IPS-15b (cell line): Measurements from ENCODE around the gene LIME1.
"Not testable (repeated sequence)": the region's sequence is repeated elsewhere in the genome, so short reads cannot be mapped to it uniquely, and the experiment has no call there.

ENCODE experiments used
- H3K27me3 ChIP-seq: one replicate; pipeline ENCODE4 v1.6.1; 2013; ENCODE audit warnings: low read length; ENCODE audit not compliant: control insufficient read depth, insufficient read depth
- H3K36me3 ChIP-seq: one replicate; pipeline ENCODE4 v1.6.1; 2013; ENCODE audit warnings: low read length; ENCODE audit not compliant: control insufficient read depth, insufficient read depth
- H3K4me1 ChIP-seq: one replicate; pipeline ENCODE4 v1.6.1; 2013; ENCODE audit warnings: mild to moderate bottlenecking, low read length; ENCODE audit not compliant: control insufficient read depth, insufficient read depth
- H3K4me3 ChIP-seq: one replicate; pipeline ENCODE4 v1.5.1; 2013; ENCODE audit warnings: low read depth, low read length
- H3K9ac ChIP-seq: one replicate; pipeline ENCODE4 v1.6.1; 2013; ENCODE audit warnings: low read depth, mild to moderate bottlenecking, low read length
- H3K9me3 ChIP-seq: one replicate; pipeline ENCODE4 v1.6.1; 2013; ENCODE audit warnings: mild to moderate bottlenecking, low read length; ENCODE audit not compliant: control insufficient read depth, insufficient read depth

The LIME1 gene

DNA sequence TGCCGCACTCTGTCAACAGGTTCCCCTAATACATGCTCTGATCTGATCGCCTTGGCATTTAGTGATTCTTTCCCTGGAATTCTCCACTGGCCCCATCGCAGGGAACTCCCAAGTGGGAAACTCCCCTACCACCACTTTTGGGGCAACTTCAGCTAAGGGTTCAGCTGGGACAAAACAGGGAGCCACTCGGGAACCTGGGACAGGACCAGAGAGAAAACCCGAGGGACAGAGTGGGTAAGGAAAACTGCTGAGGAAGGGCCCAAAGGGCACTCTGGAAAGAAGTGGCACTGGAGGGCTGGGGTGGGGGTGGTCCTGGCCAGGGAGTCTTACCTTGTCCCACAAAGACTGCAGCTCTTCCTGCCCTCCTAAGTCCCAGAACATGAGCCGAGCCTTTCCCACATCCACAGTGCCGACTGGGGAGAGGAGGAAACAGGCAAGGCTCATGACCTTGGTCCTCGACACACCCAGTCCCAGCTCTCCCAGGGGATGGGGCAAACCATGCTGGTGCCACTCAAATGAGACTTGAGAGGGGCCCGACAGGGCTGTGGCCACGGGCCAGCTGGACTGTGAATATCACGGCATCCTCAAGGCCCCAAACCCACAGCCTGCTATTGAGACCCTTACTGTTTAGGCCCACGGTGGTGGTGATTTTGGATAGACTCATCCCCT lies 30.3 kb upstream of the LIME1 start:
- H3K36me3 ChIP-seq = peaks cover 28% of the 10 kb centered on the region

DNA sequence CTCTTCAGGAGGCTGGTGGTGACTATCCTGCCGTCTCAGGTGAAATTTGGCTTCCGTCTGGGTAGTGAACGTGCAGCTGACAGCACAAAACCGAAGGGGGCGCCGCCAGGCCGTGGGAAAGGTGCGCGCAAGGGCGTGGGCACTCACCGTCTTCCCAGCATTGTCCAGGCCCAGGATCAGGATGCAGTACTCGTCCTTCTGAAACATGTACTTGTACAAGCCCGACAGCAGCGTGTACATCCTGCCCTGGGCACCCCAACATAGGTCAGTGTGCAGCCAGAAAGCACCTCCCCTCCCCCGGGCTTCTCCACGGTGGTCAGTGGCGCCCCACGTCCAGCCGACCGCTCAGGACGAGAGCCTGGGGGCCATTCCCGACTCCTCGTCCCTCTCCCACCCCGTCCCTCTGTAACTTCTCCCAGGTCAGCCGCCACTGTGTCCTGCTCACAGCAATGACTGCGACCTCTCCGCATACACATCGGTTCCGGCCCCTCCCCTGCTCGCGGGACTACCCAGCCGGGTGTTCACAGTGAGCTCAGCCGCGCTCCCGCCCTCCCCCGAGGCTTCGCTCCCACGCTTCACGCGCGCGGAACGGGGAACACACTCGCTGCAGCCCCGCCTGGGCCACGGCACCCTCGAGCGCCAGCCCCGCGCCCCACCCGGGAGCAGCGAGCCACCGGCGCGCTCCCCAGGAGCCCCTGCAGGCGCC lies 29.5 kb upstream of the LIME1 start:
- Histone ChIP-seq H3K4me1 (no peaks in the 10 kb centered on the region), H3K27me3 (no peaks in the 10 kb centered on the region), H3K9ac (peak overlapping the region; percentile 47), H3K36me3 (peaks cover 31% of the 10 kb centered on the region), H3K9me3 (no peaks in the 10 kb centered on the region), H3K4me3 (peak overlapping the region; percentile 89)

More for the DNA sequence above, 30.3 kb upstream of the LIME1 start:
- Histone ChIP-seq H3K4me1 (no peaks in the 10 kb centered on the region), H3K4me3 (peak overlapping the region; percentile 89), H3K9ac (no peak overlapping the region), H3K27me3 (no peaks in the 10 kb centered on the region), H3K9me3 (no peaks in the 10 kb centered on the region)

DNA sequence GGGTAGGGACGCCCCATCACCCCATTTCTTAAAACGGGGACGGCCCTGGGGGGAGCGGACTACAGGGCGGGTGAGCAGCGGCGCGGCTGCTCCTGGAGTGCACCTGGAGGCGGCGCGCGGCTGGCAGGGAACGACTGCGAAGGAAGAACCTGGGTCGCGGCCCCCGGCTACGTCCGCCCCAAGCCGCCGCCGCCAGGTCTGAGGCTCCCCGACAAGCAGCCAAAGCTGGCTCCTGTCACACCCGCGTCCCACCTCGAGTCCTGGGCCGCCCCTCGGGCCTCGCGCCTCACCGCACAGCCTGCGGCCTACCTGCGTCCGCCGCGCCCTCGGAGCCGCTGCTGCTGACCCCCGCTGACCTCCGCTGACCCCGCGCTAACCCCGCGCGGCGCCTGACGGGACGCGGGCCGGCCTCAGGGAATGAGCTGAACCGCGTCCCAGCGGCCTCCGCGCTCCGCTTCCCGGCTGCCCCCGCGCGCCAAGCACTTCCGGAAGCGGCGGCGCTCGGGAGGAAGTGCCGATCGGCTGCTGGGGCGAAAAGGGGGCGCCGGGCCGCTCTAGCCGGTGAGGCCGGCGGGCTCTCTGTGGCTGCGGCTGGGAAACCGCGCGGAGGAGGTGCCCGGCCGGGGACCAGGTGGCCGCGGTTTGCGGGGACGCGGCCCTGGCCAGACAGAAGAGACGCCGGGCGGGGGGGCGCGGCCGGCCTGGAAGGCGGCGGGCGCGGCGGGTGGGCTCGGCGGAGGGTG lies 28.7 kb upstream of the LIME1 start, which contains the start of the genes ARFRP1 and ZGPAT:
Gene ARFRP1, minus strand, starts transcription at position 419 of the 743 bp plus-strand sequence. CDS start 885 bp downstream, outside the sequence.
Gene ZGPAT, plus strand, starts transcription at position 482 of the 743 bp plus-strand sequence. CDS start 542 bp downstream, outside the sequence.
- Histone ChIP-seq H3K36me3 (peaks cover 31% of the 10 kb centered on the region), H3K9me3 (no peaks in the 10 kb centered on the region), H3K4me3 (peak within 1 kb of the TSS; percentile 89), H3K4me1 (no peaks in the 10 kb centered on the region), H3K27me3 (no peaks in the 10 kb centered on the region), H3K9ac (peak within 1 kb of the TSS; percentile 79)

DNA sequence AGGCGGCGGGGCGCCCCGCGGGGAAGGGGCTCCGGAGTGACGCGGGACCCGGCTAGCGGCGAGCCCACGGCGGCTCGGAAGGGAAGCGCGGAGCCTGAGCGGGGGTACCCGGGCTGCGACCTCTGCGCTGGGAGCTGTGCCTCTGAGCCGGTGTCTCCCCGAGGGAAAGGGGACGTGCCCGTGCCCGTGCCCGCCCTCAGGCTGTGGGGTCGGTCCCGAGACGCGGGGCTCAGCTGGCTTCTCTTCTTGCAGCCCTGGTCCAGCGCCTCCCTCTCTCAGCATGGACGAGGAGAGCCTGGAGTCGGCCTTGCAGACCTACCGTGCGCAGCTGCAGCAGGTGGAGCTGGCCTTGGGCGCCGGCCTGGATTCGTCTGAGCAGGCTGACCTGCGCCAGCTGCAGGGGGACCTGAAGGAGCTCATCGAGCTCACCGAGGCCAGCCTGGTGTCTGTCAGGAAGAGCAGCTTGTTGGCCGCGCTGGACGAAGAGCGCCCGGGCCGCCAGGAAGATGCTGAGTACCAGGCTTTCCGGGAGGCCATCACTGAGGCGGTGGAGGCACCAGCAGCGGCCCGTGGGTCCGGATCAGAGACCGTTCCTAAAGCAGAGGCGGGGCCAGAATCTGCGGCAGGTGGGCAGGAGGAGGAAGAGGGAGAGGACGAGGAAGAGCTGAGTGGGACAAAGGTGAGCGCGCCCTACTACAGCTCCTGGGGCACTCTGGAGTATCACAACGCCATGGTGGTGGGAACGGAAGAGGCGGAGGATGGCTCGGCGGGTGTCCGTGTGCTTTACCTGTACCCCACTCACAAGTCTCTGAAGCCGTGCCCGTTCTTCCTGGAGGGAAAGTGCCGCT lies 27.9 kb upstream of the LIME1 start:
- Histone ChIP-seq H3K4me3 (peak overlapping the region; percentile 89), H3K36me3 (peaks cover 31% of the 10 kb centered on the region), H3K9ac (peak overlapping the region; percentile 79), H3K9me3 (no peaks in the 10 kb centered on the region), H3K27me3 (no peaks in the 10 kb centered on the region), H3K4me1 (no peaks in the 10 kb centered on the region)

DNA sequence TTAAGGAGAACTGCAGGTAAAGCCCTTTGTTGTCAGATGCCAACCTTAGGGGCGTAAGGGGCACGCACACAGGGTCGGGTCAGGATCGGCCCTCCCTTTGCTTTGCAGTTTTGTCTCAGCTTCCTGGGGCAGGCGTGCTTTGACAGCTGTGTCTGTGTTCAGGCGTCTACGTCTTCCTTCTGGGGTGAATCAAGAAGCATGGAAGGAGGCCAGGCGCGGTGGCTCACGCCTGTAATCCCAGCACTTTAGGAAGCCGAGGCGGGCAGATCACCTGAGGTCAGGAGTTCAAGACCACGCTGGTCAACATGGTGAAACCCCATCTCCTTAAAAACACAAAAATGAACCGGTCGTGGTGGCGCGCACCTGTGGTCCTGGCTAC lies 27.3 kb upstream of the LIME1 start:
- peak overlapping the region; percentile 89 for H3K4me3 ChIP-seq
- no peak overlapping the region for H3K9ac ChIP-seq

DNA sequence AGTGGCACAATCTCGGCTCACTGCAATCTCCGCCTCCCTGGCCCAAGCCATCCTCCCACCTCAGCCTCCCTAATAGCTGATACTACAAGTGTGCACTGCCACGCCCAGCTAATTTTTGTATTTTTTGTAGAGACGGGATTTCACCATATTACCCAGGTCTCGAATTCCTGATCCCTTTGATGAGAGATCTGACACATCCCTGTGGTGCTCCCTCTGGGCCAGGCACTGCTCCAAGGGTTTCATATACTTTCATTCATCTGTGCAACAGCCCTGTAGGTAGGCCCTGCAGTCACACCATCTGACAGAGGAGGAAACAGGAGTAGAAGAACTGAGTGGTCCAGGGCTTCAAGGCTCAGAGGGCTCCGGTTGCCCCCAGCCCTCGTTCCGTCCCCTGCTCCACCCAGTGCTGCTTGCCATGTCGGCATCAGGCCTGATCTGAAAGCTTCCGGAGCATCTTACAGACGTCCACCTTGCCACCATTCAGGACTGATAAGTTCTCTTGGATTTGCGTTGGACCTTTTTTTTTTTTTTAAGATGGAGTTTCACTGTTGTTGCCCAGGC lies 25.3 kb upstream of the LIME1 start:
- Histone ChIP-seq H3K9me3 (no peaks in the 10 kb centered on the region), H3K36me3 (peaks cover 11% of the 10 kb centered on the region), H3K27me3 (no peaks in the 10 kb centered on the region), H3K4me3 (no peak overlapping the region), H3K9ac (no peak overlapping the region), H3K4me1 (no peaks in the 10 kb centered on the region)

More for the DNA sequence above, 27.3 kb upstream of the LIME1 start:
- Histone ChIP-seq H3K36me3 (peaks cover 30% of the 10 kb centered on the region), H3K9me3 (no peaks in the 10 kb centered on the region), H3K27me3 (no peaks in the 10 kb centered on the region), H3K4me1 (no peaks in the 10 kb centered on the region)

DNA sequence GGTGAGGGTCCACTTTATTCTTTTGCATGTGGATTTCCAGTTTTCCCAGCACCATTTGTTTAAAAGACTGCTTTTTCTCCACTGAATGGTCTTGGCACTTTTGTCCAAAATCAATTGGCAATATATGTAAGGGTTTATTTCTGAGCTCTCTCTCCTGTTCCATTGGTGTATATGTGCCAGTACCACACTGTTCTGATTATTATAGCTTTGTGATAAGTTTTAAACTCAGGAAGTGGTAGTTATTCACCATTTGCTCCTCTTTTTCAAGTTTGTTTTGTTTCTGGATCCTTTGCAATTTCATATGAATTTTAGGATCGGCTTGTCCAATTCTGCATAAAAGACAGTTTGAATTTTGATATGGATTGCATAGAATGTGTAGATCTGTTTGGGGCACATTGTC lies 24.3 kb upstream of the LIME1 start:
- no peak overlapping the region for H3K4me3 ChIP-seq
- no peaks in the 10 kb centered on the region for H3K9me3 ChIP-seq
- H3K27me3 ChIP-seq = no peaks in the 10 kb centered on the region
- no peak overlapping the region for H3K9ac ChIP-seq
- H3K4me1 ChIP-seq = no peaks in the 10 kb centered on the region
- H3K36me3 ChIP-seq = peaks cover 6% of the 10 kb centered on the region

DNA sequence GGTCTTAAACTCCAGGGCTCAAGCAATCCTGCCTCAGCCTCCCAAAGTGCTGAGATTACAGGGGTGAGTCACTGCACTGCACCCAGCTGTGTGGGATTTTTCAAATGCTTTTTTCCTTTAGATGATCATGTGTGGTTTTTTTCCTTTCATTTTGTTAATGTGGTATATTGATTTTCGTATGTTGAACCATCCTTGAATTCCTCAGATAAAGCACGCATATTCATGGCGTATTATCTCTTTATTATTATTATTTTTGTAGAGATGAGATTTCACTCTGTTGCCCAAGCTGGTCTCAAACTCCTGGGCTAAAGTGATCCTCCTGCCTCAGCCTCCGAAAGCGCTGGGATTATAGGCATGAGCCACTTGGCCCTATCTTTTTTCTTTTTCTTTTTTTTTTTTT lies 21.6 kb upstream of the LIME1 start:
- H3K4me1 ChIP-seq = no peaks in the 10 kb centered on the region
- no peak overlapping the region for H3K4me3 ChIP-seq
- H3K9me3 ChIP-seq = no peaks in the 10 kb centered on the region
- H3K9ac ChIP-seq = no peak overlapping the region
- H3K36me3 ChIP-seq = peaks cover 9% of the 10 kb centered on the region
- H3K27me3 ChIP-seq = no peaks in the 10 kb centered on the region

DNA sequence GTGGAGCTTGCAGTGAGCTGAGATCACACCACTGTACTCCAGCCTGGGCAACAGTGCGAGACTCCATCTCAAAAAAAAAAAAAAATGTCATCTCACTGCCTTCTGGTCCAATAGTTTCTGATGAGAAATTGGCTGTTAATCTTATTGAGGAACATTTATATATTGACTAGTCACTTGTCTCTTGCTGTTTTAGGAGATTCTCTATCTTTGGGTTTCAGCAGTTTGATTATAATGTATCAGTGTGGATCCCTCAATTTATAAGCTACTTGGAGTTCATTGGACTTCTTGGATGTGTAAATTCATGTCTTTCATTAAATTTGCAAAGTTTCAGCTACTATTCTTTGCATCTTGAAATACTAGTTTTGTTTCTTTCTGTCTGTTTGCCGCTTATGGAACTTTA lies 17.5 kb upstream of the LIME1 start:
- Histone ChIP-seq H3K36me3 (peaks cover 9% of the 10 kb centered on the region), H3K27me3 (no peaks in the 10 kb centered on the region), H3K9me3 (no peaks in the 10 kb centered on the region), H3K9ac (no peak overlapping the region), H3K4me1 (no peaks in the 10 kb centered on the region), H3K4me3 (no peak overlapping the region)

DNA sequence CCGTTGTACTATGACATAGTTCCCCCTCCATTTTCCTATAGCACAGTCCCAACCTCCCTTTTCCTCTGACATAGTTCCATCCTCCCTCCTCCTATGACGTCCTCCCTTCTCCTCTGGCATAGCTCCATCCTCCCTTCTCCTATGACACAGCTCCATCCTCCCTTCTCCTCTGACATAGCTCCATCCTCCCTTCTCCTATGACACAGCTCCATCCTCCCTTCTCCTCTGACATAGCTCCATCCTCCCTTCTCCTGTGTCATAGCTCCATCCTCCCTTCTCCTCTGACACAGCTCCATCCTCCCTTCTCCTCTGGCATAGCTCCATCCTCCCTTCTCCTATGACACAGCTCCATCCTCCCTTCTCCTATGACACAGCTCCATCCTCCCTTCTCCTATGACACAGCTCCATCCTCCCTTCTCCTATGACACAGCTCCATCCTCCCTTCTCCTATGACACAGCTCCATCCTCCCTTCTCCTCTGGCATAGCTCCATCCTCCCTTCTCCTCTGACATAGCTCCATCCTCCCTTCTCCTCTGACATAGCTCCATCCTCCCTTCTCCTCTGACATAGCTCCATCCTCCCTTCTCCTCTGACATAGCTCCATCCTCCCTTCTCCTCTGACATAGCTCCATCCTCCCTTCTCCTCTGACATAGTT lies 13.4 kb upstream of the LIME1 start:
- H3K36me3 ChIP-seq = not testable (repeated sequence)

More for the DNA sequence above, 13.4 kb upstream of the LIME1 start:
- not testable (repeated sequence) for H3K4me1 ChIP-seq, H3K9ac ChIP-seq, H3K27me3 ChIP-seq, H3K9me3 ChIP-seq, H3K4me3 ChIP-seq
